ENCODE results near the gene ENOPH1. TPM values are rescaled to one million over a fixed set of nuclear protein-coding genes. Genes with fewer than 3 reads are reported as not detected.

ENOPH1 gene
- polyA plus RNA-seq (2011; rRNA removed) = 17.0 and 19.7 TPM in 2 replicates
- polyA minus RNA-seq (2011; rRNA and poly(A)+ RNA removed) = 6.9 and 8.4 TPM in 2 replicates

DNA sequence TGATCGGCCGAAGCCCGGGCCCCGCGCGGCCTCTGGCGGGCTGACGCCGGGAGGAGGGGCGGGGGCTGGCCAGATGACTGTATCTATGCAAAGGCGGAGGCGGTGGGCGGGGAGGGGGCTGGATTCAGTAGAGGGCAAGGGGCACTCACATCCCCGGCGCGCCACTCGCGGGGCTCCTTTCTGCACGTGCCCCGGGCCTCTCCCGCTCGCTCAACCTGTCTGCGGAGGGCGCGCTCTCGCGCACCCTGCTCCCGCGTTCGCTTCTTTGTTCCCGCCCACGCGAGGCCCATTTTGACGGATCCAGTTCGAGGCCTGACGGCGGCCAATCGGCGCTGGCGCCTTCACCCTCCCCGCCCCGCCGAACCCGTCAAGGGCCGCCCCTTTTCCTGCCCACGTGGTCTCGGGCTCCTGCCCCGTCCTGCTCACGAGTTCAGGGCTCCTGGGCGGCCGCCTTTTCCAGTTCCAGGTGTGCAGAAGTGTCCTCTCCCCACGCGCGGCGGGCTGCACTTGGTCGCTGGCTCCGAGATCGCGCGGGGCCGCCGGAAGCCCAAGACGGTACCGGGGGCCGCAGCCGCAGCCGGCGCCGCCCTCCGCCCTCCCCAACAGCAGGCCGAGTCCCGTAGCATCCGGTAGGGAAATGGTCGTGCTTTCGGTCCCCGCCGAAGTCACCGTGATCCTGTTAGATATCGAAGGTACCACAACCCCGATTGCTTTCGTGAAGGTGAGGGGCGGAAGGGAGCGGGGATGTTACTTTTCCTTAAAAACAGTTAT is at the start of gene ENOPH1, which contains the start of gene HNRNPDL:
TSS of gene ENOPH1 (plus strand) at position 398 of the 771 bp plus-strand sequence. CDS start at position 638, 240 bp downstream.
TSS of gene HNRNPDL (minus strand) at position 270 of the 771 bp plus-strand sequence. CDS start 772 bp downstream, outside the sequence.
- POLR2A ChIA-PET = interaction anchor here (1.0 to 3.0 kb wide), 8 partner anchors 11 to 605 kb away, joined by 4 to 71 read pairs (median 7); partner anchors contain the start of genes COPS4 and HNRNPD
- CTCF ChIA-PET = interaction anchor here (0.8 to 1.9 kb wide), 8 partner anchors 8 to 842 kb away, joined by 3 to 12 read pairs (median 6); no protein-coding TSS in a partner anchor
- H3K27ac ChIP-seq (ENCODE audit: low read depth, low read length) = peak within 1 kb of the TSS; percentile 95

DNA sequence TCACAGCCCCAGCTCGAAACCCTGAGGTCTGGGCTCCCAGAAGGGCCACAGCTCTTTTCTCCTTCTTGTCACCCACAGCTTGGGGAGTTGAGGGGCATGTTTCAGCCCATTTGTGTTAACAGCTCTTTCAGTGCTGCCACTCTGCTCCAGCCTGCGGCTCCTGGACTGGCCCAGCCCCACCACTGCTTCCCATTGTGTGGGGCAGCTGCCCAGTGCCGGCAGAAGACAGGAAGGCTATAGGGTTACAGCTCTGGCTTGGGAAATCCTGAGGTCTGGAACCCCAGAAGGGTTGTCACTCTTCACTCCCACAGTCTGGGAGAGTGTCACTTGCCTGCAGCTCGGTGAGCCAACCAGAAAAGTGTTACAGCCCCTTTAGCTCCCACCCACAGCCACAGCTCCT is 49.6 kb upstream of the ENOPH1 start:
- H3K27me3 ChIP-seq (ENCODE audit: control insufficient read depth, insufficient read depth, low read length) = no peaks in the 10 kb centered on the region
- ChIA-PET CTCF (interaction anchor here (1.1 kb wide), 1 partner anchor 48 kb away, joined by 3 read pairs; no protein-coding TSS in a partner anchor), POLR2A (interaction anchor here (1.6 kb wide), 1 partner anchor 49 kb away, joined by 4 read pairs; no protein-coding TSS in a partner anchor)
- H3K9me3 ChIP-seq (ENCODE audit: control insufficient read depth, insufficient read depth, low read length) = peaks cover 12% of the 10 kb centered on the region
- TF ChIP-seq, protein P1, sequence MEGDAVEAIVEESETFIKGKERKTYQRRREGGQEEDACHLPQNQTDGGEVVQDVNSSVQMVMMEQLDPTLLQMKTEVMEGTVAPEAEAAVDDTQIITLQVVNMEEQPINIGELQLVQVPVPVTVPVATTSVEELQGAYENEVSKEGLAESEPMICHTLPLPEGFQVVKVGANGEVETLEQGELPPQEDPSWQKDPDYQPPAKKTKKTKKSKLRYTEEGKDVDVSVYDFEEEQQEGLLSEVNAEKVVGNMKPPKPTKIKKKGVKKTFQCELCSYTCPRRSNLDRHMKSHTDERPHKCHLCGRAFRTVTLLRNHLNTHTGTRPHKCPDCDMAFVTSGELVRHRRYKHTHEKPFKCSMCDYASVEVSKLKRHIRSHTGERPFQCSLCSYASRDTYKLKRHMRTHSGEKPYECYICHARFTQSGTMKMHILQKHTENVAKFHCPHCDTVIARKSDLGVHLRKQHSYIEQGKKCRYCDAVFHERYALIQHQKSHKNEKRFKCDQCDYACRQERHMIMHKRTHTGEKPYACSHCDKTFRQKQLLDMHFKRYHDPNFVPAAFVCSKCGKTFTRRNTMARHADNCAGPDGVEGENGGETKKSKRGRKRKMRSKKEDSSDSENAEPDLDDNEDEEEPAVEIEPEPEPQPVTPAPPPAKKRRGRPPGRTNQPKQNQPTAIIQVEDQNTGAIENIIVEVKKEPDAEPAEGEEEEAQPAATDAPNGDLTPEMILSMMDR (IDR thresholded peaks at IDR 0.05; ENCODE audit: low read depth, low read length) = no peak
- H3K4me3 ChIP-seq (ENCODE audit: low read depth, low read length) = no peak overlapping the region
- no peak for DNase-seq (ENCODE audit: low read depth, low spot score)
- H3K27ac ChIP-seq (ENCODE audit: low read depth, low read length) = no peak overlapping the region

More for the DNA sequence above, at the start of gene ENOPH1, which contains the start of gene HNRNPDL:
- DNase-seq (ENCODE audit: low read depth, low spot score) = peak; percentile 91
- TF ChIP-seq, protein P1 (IDR thresholded peaks at IDR 0.05; ENCODE audit: low read depth, low read length) = no peak
- Histone ChIP-seq H3K4me3 (ENCODE audit: low read depth, low read length) (peak within 1 kb of the TSS; percentile 93), H3K9me3 (ENCODE audit: control insufficient read depth, insufficient read depth, low read length) (no peaks in the 10 kb centered on the region; the same call in 1 of the 2 replicates), H3K27me3 (ENCODE audit: control insufficient read depth, insufficient read depth, low read length) (no peaks in the 10 kb centered on the region)

DNA sequence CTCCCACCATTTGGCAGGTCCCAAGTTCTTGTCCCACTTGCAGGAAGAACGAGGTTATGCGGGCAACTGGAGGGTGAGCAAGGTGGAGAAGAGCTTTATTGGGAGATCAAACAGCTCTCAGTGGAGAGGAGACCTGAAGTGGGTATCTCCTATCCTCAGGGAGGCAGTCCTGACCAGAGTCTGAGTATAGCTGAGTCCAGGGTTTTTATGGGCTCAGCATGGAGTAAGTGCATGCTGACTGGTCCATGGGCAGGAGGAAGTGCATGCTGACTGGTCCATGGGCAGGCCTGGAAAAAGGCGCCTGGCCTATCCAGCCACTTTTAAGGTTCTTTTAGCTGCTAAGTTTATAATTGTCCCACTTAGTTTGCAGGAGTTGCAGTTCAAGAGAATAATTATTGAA is 49.2 kb upstream of the ENOPH1 start:
- Histone ChIP-seq H3K9me3 (ENCODE audit: control insufficient read depth, insufficient read depth, low read length) (peaks cover 12% of the 10 kb centered on the region), H3K4me3 (ENCODE audit: low read depth, low read length) (no peak overlapping the region), H3K27ac (ENCODE audit: low read depth, low read length) (no peak overlapping the region), H3K27me3 (ENCODE audit: control insufficient read depth, insufficient read depth, low read length) (no peaks in the 10 kb centered on the region)
- ChIA-PET POLR2A (interaction anchor here (1.6 kb wide), 1 partner anchor 48 kb away, joined by 4 read pairs; no protein-coding TSS in a partner anchor), CTCF (interaction anchor here (1.1 kb wide), 1 partner anchor 48 kb away, joined by 3 read pairs; no protein-coding TSS in a partner anchor)
- DNase-seq (ENCODE audit: low read depth, low spot score) = no peak
- TF ChIP-seq, protein P1 (IDR thresholded peaks at IDR 0.05; ENCODE audit: low read depth, low read length) = no peak

DNA sequence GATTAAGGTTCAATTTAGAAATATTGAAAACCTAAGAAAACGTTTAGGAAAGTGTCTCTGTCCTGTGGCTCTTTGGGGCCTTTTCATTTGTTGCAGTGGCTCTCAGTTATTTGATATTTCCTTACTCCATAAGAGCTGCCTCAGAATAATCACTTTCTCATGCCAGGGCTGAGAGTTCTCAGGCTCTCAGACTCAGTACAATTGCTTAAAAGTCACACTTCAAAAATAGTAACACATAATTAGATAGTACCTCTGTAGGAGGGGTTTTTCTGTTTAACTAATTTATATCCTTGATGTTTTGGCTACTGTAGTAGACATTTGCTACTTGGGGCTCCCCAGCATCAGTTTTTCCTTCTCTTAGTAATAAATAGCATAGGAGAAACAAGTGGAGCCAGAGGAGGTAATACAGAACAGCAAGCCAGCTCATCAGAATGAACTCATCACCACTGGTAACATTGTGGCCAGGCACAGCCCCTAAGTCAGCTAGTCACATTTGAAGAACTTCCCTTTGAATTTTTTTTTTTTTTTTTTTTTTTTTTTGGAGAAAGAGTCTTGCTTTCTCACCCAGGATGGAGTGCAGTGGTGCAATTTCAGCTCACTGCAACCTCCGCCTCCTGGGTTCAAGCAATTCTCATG is 48.6 kb upstream of the ENOPH1 start:
- ChIA-PET POLR2A (interaction anchor here (1.6 kb wide), 1 partner anchor 48 kb away, joined by 4 read pairs; no protein-coding TSS in a partner anchor), CTCF (interaction anchor here (1.1 kb wide), 1 partner anchor 47 kb away, joined by 3 read pairs; no protein-coding TSS in a partner anchor)
- TF ChIP-seq, protein P1 (IDR thresholded peaks at IDR 0.05; ENCODE audit: low read depth, low read length) = no peak
- no peak for DNase-seq (ENCODE audit: low read depth, low spot score)
- Histone ChIP-seq H3K4me3 (ENCODE audit: low read depth, low read length) (no peak overlapping the region), H3K27ac (ENCODE audit: low read depth, low read length) (no peak overlapping the region), H3K27me3 (ENCODE audit: control insufficient read depth, insufficient read depth, low read length) (no peaks in the 10 kb centered on the region), H3K9me3 (ENCODE audit: control insufficient read depth, insufficient read depth, low read length) (peaks cover 12% of the 10 kb centered on the region)

Data from AG04450 (cell line).